GM21619 (cell line): ENCODE measurements around the gene CCNY.

Experiments
- ATAC-seq: cut with Tn5 transposase; IDR thresholded peaks from one replicate; pipeline ENCODE4 v1.9.1; 2021; ENCODE audit not compliant: unreplicated experiment

CCNY gene

GRCh38 chr10:35546824-35547225 is 210.5 kb downstream of the CCNY start:
- no peak for ATAC-seq

GRCh38 chr10:35552650-35553342 is 216.5 kb downstream of the CCNY start:
- ATAC-seq: no peak

- ATAC-seq: no peak
These were observed 217.7 kb downstream of the CCNY start for GRCh38 chr10:35554036-35554435.

- ATAC-seq: peak; percentile 77
These were observed 218.2 kb downstream of the CCNY start for GRCh38 chr10:35554461-35555056.

- no peak for ATAC-seq
These were observed 219.9 kb downstream of the CCNY start for GRCh38 chr10:35555962-35556930.

GRCh38 chr10:35558276-35558675 is 222.0 kb downstream of the CCNY start:
- ATAC-seq: no peak

GRCh38 chr10:35559416-35559815 is 223.1 kb downstream of the CCNY start:
- ATAC-seq: no peak

GRCh38 chr10:35561715-35562114 is 225.4 kb downstream of the CCNY start:
- no peak for ATAC-seq

- ATAC-seq: no peak
These were observed 226.1 kb downstream of the CCNY start for GRCh38 chr10:35562427-35562826.

GRCh38 chr10:35563261-35563891 is 227.1 kb downstream of the CCNY start:
- peak; percentile 58 for ATAC-seq

- peak; percentile 60 for ATAC-seq
These were observed 228.1 kb downstream of the CCNY start for GRCh38 chr10:35564341-35564968.

GRCh38 chr10:35565602-35566081 is 229.3 kb downstream of the CCNY start:
- no peak for ATAC-seq

GRCh38 chr10:35567951-35568350 is 231.6 kb downstream of the CCNY start:
- ATAC-seq: no peak

- ATAC-seq: no peak
These were observed 232.2 kb downstream of the CCNY start for GRCh38 chr10:35568483-35569015.

GRCh38 chr10:35569111-35569707 is 232.9 kb downstream of the CCNY start:
- no peak for ATAC-seq

GRCh38 chr10:35569836-35570235 is 233.5 kb downstream of the CCNY start:
- ATAC-seq: no peak

- no peak for ATAC-seq
These were observed 234.1 kb downstream of the CCNY start for GRCh38 chr10:35570397-35570796.

GRCh38 chr10:35572583-35572982 is 236.3 kb downstream of the CCNY start:
- no peak for ATAC-seq

GRCh38 chr10:35573796-35574195 is 237.5 kb downstream of the CCNY start:
- ATAC-seq: no peak

GRCh38 chr10:35574924-35575352 is 238.6 kb downstream of the CCNY start:
- no peak for ATAC-seq
